Calu3 (cell line): ENCODE results near the gene CDH13. TPM values are rescaled to one million over a fixed set of nuclear protein-coding genes. Genes with fewer than 3 reads are reported as not detected.

Source experiments
- BruUV-seq: library from RNA; stranded (reverse); fragments of 400-500 nt; replicated peaks from 2 replicates; lab custom pipeline; 2021; lab: Mats Ljungman, UMichigan
- CTCF ChIA-PET: fragments of 300-600 bp; sonication (Branson Sonifier 250); formaldehyde crosslinking; loops from one replicate; lab custom pipeline; 2022; ENCODE audit warnings: antibody characterized with exemption; lab: Charles Lee
- DNase-seq: peaks from one replicate; pipeline ENCODE4 v3.0.0; 2022
- H3K27ac Mint-ChIP-seq: one replicate; pipeline ENCODE4 v1.8.0; 2022; ENCODE audit warnings: mixed read lengths; ENCODE audit not compliant: unreplicated experiment
- H3K27me3 Mint-ChIP-seq: one replicate; pipeline ENCODE4 v1.8.0; 2022; ENCODE audit warnings: mixed read lengths; ENCODE audit not compliant: unreplicated experiment
- H3K36me3 Mint-ChIP-seq: one replicate; pipeline ENCODE4 v1.8.0; 2022; ENCODE audit warnings: mild to moderate bottlenecking, moderate library complexity, mixed read lengths; ENCODE audit not compliant: insufficient read depth, unreplicated experiment
- H3K4me1 Mint-ChIP-seq: one replicate; pipeline ENCODE4 v1.8.0; 2022; ENCODE audit warnings: mild to moderate bottlenecking, low read depth, mixed read lengths; ENCODE audit not compliant: unreplicated experiment
- H3K4me3 Mint-ChIP-seq: one replicate; pipeline ENCODE4 v1.8.0; 2022; ENCODE audit warnings: mild to moderate bottlenecking, low read depth, moderate library complexity, mixed read lengths; ENCODE audit not compliant: unreplicated experiment
- H3K9me3 Mint-ChIP-seq: one replicate; pipeline ENCODE4 v1.8.0; 2022; ENCODE audit warnings: low read depth, mixed read lengths; ENCODE audit not compliant: unreplicated experiment
- intact Hi-C: fragments of 100-400 bp; cut with micrococcal nuclease; formaldehyde crosslinking; loops from one replicate; pipeline ENCODE4 v1.10.0; 2022; ENCODE audit not compliant: unreplicated experiment
- total RNA-seq: library from RNA; stranded (reverse); gene quantifications from 2 replicates; pipeline ENCODE4 v1.2.3, GENCODE V29; 2022
- TF ChIP-seq, protein P1 (sequence below): fragments of 200-600 bp; IDR thresholded peaks from one replicate; pipeline ENCODE4 v1.8.0; 2022; ENCODE audit warnings: antibody characterized with exemption; ENCODE audit not compliant: unreplicated experiment

CDH13 gene
- total RNA-seq, 1 experiment from 2014 or later, result not detected

DNA sequence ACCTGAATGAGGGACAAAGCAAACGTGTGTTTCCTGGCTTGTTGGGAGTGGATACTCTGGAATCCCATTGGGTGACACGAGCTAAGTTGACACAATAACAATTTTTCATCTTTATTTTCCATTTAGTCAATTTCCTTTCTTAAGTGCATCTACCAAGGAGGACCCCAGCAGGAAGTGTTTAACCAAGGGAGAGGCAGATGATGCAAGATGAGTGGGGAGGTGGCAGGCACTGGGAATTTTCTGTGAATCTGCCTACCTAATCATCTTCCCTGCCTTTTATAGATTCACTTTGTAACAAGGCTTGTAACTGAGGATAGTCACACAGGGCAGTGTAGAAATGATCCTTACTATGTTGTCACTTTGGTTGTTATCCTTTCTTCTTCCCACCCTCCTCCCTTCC lies 863.3 kb downstream of the CDH13 start:
- DNase-seq, result no peak
- no TSS peak for BruUV-seq
- H3K27ac Mint-ChIP-seq, result no peak overlapping the region
- intact Hi-C loops, result no loop called here
- no peaks in the 10 kb centered on the region for H3K4me1 Mint-ChIP-seq
- CTCF ChIA-PET, result interaction anchor here (0.6 kb wide), 1 partner anchor 24 kb away, joined by 3 read pairs; no protein-coding TSS in a partner anchor
- no peak overlapping the region for H3K4me3 Mint-ChIP-seq
- H3K36me3 Mint-ChIP-seq, result no peaks in the 10 kb centered on the region
- H3K27me3 Mint-ChIP-seq, result no peaks in the 10 kb centered on the region
- TF ChIP-seq, protein P1, sequence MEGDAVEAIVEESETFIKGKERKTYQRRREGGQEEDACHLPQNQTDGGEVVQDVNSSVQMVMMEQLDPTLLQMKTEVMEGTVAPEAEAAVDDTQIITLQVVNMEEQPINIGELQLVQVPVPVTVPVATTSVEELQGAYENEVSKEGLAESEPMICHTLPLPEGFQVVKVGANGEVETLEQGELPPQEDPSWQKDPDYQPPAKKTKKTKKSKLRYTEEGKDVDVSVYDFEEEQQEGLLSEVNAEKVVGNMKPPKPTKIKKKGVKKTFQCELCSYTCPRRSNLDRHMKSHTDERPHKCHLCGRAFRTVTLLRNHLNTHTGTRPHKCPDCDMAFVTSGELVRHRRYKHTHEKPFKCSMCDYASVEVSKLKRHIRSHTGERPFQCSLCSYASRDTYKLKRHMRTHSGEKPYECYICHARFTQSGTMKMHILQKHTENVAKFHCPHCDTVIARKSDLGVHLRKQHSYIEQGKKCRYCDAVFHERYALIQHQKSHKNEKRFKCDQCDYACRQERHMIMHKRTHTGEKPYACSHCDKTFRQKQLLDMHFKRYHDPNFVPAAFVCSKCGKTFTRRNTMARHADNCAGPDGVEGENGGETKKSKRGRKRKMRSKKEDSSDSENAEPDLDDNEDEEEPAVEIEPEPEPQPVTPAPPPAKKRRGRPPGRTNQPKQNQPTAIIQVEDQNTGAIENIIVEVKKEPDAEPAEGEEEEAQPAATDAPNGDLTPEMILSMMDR, result no peak
- H3K9me3 Mint-ChIP-seq, result peaks cover 6% of the 10 kb centered on the region

GRCh38 chr16:83494459-83494858 lies 867.7 kb downstream of the CDH13 start:
- Mint-ChIP-seq H3K27me3 (no peaks in the 10 kb centered on the region), H3K36me3 (no peaks in the 10 kb centered on the region), H3K4me1 (no peaks in the 10 kb centered on the region), H3K9me3 (peaks cover 11% of the 10 kb centered on the region), H3K4me3 (no peak overlapping the region), H3K27ac (no peak overlapping the region)
- CTCF ChIA-PET, result no interaction called here
- TF ChIP-seq, protein P1, result no peak
- no peak for DNase-seq
- no TSS peak for BruUV-seq
- intact Hi-C loops, result no loop called here

DNA sequence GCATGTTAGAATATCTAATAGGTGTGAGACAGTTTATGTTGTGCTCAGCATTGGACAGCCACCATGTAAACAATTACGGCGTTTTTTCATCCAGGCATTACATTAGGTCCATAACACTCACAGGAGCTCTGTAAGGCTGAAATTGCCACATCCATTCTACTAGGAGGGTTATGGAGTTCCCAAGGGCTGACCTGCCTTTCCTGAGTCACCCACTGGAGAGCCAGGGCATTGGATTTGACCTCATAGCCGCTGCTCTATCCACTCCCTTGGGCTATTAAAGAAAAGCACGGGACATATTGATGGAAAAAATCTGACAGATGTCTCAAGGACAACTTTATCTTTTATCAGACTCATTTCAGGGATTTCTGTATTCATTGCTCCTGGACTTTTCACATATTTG lies 874.7 kb downstream of the CDH13 start:
- intact Hi-C loops, result no loop called here

DNA sequence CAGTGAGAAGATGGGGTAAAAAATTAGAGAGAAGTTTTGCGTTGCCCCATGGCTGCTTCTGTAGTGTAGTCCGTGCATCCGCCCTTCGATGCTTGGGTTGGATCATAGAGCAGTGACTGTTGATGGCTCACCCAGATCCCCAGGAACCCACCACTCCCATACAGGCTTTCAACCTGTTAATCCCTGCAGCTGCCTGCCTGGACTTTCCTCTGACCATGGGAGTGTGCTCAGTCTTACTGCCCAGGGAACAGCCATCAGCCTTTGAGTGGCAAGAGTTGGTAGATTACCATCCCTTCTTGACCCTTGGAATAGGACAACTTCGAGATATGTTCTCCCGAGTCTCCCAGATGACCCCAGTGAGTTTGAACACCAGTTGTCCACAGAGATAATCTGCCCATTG lies 881.5 kb downstream of the CDH13 start:
- peaks cover 5% of the 10 kb centered on the region for H3K9me3 Mint-ChIP-seq
- TF ChIP-seq, protein P1, result no peak
- DNase-seq, result no peak
- CTCF ChIA-PET, result no interaction called here
- no peaks in the 10 kb centered on the region for H3K36me3 Mint-ChIP-seq
- no peaks in the 10 kb centered on the region for H3K4me1 Mint-ChIP-seq
- no TSS peak for BruUV-seq
- no peak overlapping the region for H3K4me3 Mint-ChIP-seq
- no peak overlapping the region for H3K27ac Mint-ChIP-seq
- H3K27me3 Mint-ChIP-seq, result no peaks in the 10 kb centered on the region
- intact Hi-C loops, result no loop called here

More for the DNA sequence above, 874.7 kb downstream of the CDH13 start:
- no peak overlapping the region for H3K4me3 Mint-ChIP-seq
- no peak for DNase-seq
- H3K27ac Mint-ChIP-seq, result no peak overlapping the region
- peaks cover 10% of the 10 kb centered on the region for H3K9me3 Mint-ChIP-seq
- BruUV-seq, result no TSS peak
- TF ChIP-seq, protein P1, result no peak
- H3K27me3 Mint-ChIP-seq, result no peaks in the 10 kb centered on the region
- no peaks in the 10 kb centered on the region for H3K36me3 Mint-ChIP-seq
- no peaks in the 10 kb centered on the region for H3K4me1 Mint-ChIP-seq
- CTCF ChIA-PET, result interaction anchor here (0.5 kb wide), 1 partner anchor 1471 kb away, joined by 3 read pairs; no protein-coding TSS in a partner anchor
